SK-MEL-5 (cell line): ENCODE results near the gene LIN28B. TPM values are rescaled to one million over a fixed set of nuclear protein-coding genes. Genes with fewer than 3 reads are reported as not detected.
"Not testable (repeated sequence)": the region's sequence is repeated elsewhere in the genome, so short reads cannot be mapped to it uniquely, and the experiment has no call there.

ENCODE experiments used
- DNase-seq: peaks from one replicate; pipeline ENCODE4 v3.0.0-alpha.2; 2016; ENCODE audit warnings: low read depth, low spot score
- in situ Hi-C: cut with HindIII; loops from 2 replicates; pipeline ENCODE4 v1.10.0; 2016; ENCODE audit warnings: low sequenced_read_pairs, high pct_unique_total_duplicates, low pct_unique_long_range_greater_than_20kb
- total RNA-seq: library from RNA; depleted of rRNA; stranded (reverse); fragments of >200 nt; shearing (Covaris generic); gene quantifications from 2 replicates; pipeline ENCODE4 v1.2.3, GENCODE V29; 2014

Gene LIN28B
- total RNA-seq, 1 experiment from 2014 or later = 0.13 TPM

DNA sequence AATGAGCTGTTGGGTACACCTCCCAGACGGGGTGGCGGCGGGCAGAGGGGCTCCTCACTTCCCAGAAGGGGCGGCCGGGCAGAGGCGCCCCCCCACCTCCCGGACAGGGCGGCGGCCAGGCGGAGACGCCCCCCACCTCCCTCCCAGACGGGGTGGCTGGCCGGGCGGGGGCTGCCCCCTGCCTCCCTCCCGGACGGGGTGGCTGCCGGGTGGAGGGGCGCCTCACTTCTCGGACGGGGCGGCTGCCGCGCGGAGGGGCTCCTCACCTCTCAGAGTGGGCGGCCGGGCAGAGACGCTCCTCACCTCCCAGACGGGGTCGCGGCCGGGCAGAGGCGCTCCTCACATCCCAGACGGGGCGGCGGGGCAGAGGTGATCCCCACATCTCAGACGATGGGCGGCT lies 34.2 kb downstream of the LIN28B start:
- DNase-seq, in situ Hi-C loops: not testable (repeated sequence)

- in situ Hi-C loops = not testable (repeated sequence)
Observed at GRCh38 chr6:104993576-104993975, 36.7 kb downstream of the LIN28B start.

GRCh38 chr6:104995989-104996617 lies 39.2 kb downstream of the LIN28B start:
- DNase-seq = peak; percentile 44
- in situ Hi-C loops = no loop called here

More at GRCh38 chr6:104993576-104993975, 36.7 kb downstream of the LIN28B start:
- not testable (repeated sequence) for DNase-seq

GRCh38 chr6:105001063-105001462 lies 44.2 kb downstream of the LIN28B start:
- in situ Hi-C loops = no loop called here
- DNase-seq = no peak

GRCh38 chr6:105001906-105002305 lies 45.0 kb downstream of the LIN28B start:
- in situ Hi-C loops = no loop called here
- DNase-seq = no peak

DNA sequence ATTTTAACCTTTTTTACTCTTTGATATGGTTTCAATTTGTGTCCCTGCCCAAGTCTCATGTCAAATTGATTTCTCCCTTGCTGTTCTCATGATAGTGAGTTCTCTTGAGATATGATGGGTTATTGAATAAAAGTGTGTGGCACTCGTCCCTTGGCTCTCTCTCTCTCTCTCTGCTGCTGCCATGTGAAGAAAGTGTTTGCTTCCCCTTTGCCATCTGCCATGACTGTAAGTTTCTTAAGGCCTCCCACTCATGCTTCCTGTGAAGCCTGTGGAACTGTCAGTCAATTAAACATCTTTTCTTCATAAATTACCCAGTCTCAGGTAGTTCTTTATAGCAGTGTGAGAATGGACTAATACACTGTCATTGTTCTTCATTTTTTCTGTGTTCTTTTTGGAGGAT lies 48.5 kb downstream of the LIN28B start:
- in situ Hi-C loops = no loop called here
- no peak for DNase-seq

DNA sequence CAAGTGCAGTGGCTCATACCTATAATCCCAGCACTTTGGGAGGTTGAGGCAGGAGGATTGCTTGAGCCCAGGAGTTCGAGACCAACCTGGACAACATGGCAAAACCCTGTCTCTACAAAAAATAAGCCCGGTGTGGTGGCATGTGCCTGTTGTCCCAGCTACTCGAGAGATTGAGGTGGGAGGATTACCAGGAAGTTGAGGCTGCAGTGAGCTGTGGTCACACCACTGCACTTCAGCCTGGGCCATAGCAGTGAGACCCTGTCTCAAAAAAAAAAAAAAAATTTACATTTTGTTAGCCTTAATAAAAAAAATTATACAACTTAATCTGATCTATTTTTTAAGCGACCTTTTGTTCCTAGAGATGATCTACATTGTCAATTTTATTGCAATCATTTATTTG lies 56.6 kb downstream of the LIN28B start:
- DNase-seq, in situ Hi-C loops: not testable (repeated sequence)

- DNase-seq = no peak
- in situ Hi-C loops = no loop called here
Observed at GRCh38 chr6:105014448-105014847, 57.5 kb downstream of the LIN28B start.

DNA sequence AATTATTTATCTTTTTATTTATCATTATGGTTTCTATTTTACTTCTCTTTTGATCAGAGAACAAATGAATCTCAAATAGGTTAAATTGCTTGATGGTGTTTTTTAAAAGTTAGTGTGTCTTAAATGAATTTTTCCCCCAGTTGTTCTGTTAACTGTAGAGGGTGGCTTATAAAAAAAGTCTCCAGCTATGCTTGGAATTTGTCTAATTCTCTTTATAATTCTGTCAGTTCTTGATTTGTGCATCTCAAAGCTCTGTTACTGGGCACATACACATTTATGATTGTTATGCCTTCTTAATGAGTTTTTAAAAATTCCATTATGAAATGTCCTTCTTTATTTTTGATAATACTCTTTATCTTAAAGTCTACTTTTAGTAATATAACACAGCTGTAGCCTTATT lies 58.0 kb downstream of the LIN28B start:
- DNase-seq = no peak
- in situ Hi-C loops = no loop called here

DNA sequence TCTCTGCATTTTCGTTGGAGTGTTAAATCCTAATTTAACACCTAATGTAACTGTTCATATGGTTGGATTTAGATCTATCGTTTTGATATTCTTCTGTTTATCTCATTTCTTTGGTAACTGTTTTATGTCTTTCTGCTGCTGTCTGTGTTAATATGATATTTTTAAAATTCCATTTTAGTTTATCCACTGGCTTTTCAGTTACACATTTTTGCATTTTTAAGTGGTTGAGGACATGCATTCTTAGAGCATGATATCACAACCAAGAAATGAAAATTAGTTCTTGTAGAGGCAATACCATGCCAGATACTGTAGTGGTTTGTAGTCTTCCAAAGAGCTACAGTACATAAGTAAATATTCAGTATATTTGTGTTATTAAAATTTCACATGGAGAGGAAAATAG lies 58.6 kb downstream of the LIN28B start:
- DNase-seq = no peak
- in situ Hi-C loops = no loop called here

- in situ Hi-C loops = no loop called here
- DNase-seq = no peak
Observed at GRCh38 chr6:105019285-105019684, 62.4 kb downstream of the LIN28B start.

DNA sequence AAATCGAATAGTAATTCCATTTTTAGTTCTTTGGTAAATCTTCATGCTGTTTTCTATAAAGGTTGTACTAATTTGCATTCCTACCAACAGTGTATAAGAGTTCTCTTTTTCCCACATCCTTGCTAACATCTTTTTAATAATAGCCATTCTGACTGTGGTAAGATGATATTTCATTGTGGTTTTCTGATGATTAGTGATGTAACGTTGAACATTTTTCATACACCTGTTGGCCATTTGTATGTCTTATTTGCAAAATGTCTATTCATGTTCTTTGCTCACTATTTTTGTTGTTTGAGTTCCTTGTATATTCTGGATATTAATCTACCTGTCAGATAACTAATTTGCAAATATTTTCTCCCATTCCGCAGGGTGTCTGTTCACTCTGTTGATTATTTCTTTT lies 64.5 kb downstream of the LIN28B start:
- no peak for DNase-seq
- in situ Hi-C loops = no loop called here

DNA sequence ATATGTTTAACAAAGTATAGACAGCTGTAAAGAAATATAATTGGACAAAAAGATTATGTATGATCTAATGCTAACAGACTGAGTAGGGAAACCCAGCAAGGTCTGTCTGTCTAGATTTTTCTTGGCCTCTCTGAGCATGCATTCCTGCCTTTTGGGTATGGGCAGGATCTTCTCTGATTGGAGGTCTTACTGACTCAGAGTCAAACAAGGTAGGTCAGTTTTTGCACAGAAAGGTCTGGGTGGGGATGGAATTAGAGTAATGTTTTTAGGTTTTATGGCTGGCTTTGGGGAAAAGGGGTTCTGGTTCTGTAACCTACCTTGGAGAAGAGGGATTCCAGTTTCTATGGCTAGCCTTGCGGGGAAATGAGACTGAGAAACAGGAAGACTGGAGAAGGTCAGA lies 65.5 kb downstream of the LIN28B start:
- DNase-seq = no peak
- in situ Hi-C loops = no loop called here

DNA sequence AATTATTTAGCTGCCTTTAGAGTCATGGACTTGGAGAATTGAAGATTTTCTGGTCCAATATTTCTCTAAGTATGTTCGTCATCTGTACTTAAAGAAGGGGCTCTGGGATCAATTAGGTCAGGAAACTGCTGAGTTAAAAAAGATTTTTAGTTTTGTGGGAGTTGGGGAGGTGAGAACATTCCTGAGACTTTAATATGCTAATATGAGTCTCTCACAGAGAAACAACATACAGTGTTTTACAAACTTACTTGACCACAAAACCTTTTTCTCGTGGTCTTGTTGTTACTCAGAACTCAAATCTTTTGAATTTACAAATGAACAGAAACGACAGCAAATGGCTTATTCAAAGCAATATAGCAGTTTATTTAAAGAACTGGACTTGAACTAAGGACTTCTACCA lies 67.9 kb downstream of the LIN28B start:
- no peak for DNase-seq
- in situ Hi-C loops = no loop called here

GRCh38 chr6:105028898-105029297 lies 72.0 kb downstream of the LIN28B start:
- in situ Hi-C loops = no loop called here
- DNase-seq = no peak

- in situ Hi-C loops = no loop called here
- no peak for DNase-seq
Observed at GRCh38 chr6:105029581-105029980, 72.7 kb downstream of the LIN28B start.

DNA sequence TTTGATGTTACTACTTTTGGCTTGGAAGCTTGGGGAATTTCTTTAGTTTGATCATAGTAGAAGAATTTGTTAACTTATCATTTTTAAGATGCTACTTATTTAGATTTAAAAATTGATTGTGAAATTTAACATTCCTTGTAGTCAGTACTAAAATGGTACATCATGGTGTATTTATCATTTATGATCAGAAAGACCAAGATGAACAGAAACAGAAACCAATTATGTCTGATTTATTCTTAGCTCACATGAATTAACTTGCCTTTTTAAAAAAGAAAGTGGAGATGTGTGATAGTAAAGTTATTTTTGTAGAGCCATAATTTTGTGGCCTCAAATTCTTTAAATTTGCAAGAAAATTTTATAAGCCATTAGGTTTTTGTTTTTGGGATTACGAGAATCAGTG lies 77.6 kb downstream of the LIN28B start:
- DNase-seq = no peak
- in situ Hi-C loops = no loop called here

DNA sequence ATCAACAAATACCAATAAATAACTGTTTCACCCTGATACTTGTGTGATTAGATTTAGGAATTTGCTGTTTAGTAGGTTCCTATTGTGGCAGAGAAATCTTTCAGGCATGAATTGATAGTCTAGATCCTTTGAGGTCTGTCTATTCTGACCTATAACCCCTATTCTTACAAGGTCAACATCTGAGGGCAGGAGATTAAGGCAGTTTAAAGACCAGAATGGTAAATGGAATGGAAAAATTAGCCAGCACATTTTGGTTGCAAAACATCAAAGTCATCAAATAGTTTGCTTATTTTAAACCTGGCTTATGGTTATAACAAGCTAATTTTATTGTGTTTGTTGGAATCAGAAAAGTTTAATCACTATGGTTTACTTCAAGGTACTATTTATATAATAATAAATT lies 78.4 kb downstream of the LIN28B start:
- DNase-seq = no peak
- in situ Hi-C loops = no loop called here

DNA sequence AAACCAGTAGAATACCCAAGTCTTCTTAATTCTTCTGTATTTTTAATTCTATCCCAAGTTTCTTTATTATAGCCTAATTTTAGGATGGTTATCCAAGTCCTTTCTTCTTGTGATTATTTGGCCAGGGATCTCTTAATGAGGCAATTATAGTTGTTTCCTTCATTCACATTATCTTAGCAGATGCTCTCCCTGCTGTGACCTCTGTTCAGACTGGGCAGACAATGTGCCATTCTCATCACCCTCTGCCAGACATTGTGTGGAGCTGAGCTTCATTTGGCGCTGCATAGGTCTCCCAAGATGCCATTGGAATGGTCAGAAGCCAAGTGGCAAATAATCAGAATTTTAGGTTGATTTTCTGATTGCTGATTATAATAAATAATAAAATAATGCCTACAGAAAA lies 79.4 kb downstream of the LIN28B start:
- no peak for DNase-seq
- in situ Hi-C loops = no loop called here

- in situ Hi-C loops = no loop called here
- DNase-seq = peak; percentile 33
Observed at GRCh38 chr6:105038259-105038658, 81.4 kb downstream of the LIN28B start.
